ENCODE results near the gene PADI1.

DNA sequence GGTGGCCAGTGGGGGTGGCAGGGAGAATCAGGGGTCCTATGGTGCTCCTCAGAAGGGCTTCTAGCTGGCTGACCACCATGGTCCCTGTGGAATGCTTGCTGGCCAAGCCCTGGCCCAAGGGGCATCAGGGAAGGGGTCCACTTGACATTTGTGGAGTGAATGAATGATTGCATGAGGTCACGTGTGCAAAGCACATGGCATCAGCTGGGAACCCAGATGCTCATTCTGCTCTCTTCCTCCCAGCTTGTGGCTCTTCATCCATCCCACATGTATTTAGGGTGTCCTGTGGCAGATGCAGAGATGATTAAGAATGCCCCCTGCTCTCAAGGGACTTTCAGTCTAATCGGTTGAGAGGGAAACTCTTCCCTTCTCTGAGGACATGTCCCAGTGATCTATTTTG, 76.0 kb downstream of the PADI1 start:
- TF ChIP-seq, protein P1, sequence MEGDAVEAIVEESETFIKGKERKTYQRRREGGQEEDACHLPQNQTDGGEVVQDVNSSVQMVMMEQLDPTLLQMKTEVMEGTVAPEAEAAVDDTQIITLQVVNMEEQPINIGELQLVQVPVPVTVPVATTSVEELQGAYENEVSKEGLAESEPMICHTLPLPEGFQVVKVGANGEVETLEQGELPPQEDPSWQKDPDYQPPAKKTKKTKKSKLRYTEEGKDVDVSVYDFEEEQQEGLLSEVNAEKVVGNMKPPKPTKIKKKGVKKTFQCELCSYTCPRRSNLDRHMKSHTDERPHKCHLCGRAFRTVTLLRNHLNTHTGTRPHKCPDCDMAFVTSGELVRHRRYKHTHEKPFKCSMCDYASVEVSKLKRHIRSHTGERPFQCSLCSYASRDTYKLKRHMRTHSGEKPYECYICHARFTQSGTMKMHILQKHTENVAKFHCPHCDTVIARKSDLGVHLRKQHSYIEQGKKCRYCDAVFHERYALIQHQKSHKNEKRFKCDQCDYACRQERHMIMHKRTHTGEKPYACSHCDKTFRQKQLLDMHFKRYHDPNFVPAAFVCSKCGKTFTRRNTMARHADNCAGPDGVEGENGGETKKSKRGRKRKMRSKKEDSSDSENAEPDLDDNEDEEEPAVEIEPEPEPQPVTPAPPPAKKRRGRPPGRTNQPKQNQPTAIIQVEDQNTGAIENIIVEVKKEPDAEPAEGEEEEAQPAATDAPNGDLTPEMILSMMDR (IDR thresholded peaks at IDR 0.05; ENCODE audit: insufficient read depth, low read depth, low read length): no peak
- no peak for TF ChIP-seq EZH2 (IDR thresholded peaks at IDR 0.05; ENCODE audit: insufficient read depth, low read length)
